Measurements from ENCODE around the gene CORO2A. TPM values are rescaled to one million over a fixed set of nuclear protein-coding genes. Genes with fewer than 3 reads are reported as not detected.

Gene CORO2A
- total RNA-seq, 2 experiments from 2014 or later = 6.8 to 8.5 TPM

GRCh38 chr9:98142925-98143481, 49.4 kb downstream of the CORO2A start:
- ChIA-PET POLR2A (no interaction called here), CTCF (interaction anchor here (0.7 kb wide), 1 partner anchor 11 kb away, joined by 3 read pairs; no protein-coding TSS in a partner anchor)
- Histone ChIP-seq H3K4me1 (ENCODE audit: insufficient read depth, low read length) (peaks cover 7% of the 10 kb centered on the region), H3K4me3 (ENCODE audit: low read length) (no peak overlapping the region), H3K27ac (ENCODE audit: low read depth in 1 of 2, low read length in 2 of 2) (no peak overlapping the region), H3K27me3 (ENCODE audit: control insufficient read depth in 1 of 2, insufficient read depth in 2 of 2, low read length in 2 of 2) (no peaks in the 10 kb centered on the region), H3K36me3 (ENCODE audit: insufficient read depth, low read length) (peaks cover 9% of the 10 kb centered on the region), H3K9me3 (ENCODE audit: control insufficient read depth in 1 of 2, insufficient read depth in 1 of 2, low read length in 2 of 2) (no peaks in the 10 kb centered on the region)
- Mint-ChIP-seq H3K4me3 (no peak overlapping the region), H3K4me1 (ENCODE audit: low read depth) (no peaks in the 10 kb centered on the region), H3K36me3 (ENCODE audit: low read depth) (peaks cover 11% of the 10 kb centered on the region), H3K27me3 (no peaks in the 10 kb centered on the region), H3K27ac (no peak overlapping the region), H3K9me3 (no peaks in the 10 kb centered on the region)
- TF ChIP-seq CTCF (IDR thresholded peaks at IDR 0.05) = no peak
- ATAC-seq (ENCODE audit: poor library complexity) = no peak
- intact Hi-C loops (cut with DNase I, micrococcal nuclease) = no loop called here
- DNase-seq = no peak

- intact Hi-C loops (cut with DNase I, micrococcal nuclease) = no loop called here
- Mint-ChIP-seq H3K27ac (no peak overlapping the region), H3K4me3 (no peak overlapping the region), H3K9me3 (no peaks in the 10 kb centered on the region), H3K27me3 (no peaks in the 10 kb centered on the region), H3K36me3 (ENCODE audit: low read depth) (peaks cover 11% of the 10 kb centered on the region), H3K4me1 (ENCODE audit: low read depth) (no peaks in the 10 kb centered on the region)
- Histone ChIP-seq H3K27ac (ENCODE audit: low read depth in 1 of 2, low read length in 2 of 2) (no peak overlapping the region), H3K4me1 (ENCODE audit: insufficient read depth, low read length) (peaks cover 7% of the 10 kb centered on the region), H3K27me3 (ENCODE audit: control insufficient read depth in 1 of 2, insufficient read depth in 2 of 2, low read length in 2 of 2) (no peaks in the 10 kb centered on the region), H3K36me3 (ENCODE audit: insufficient read depth, low read length) (peaks cover 12% of the 10 kb centered on the region), H3K9me3 (ENCODE audit: control insufficient read depth in 1 of 2, insufficient read depth in 1 of 2, low read length in 2 of 2) (no peaks in the 10 kb centered on the region), H3K4me3 (ENCODE audit: low read length) (no peak overlapping the region)
- no peak for ATAC-seq (ENCODE audit: poor library complexity)
- no peak for TF ChIP-seq CTCF (IDR thresholded peaks at IDR 0.05)
- ChIA-PET CTCF (no interaction called here), POLR2A (no interaction called here)
- DNase-seq = no peak
Measured at GRCh38 chr9:98142182-98142907, 50.1 kb downstream of the CORO2A start.

GRCh38 chr9:98140503-98140902, 51.9 kb downstream of the CORO2A start:
- CTCF ChIA-PET = no interaction called here
- no peaks in the 10 kb centered on the region for H3K4me1 Mint-ChIP-seq (ENCODE audit: low read depth)
- Histone ChIP-seq H3K4me1 (ENCODE audit: insufficient read depth, low read length) (peaks cover 4% of the 10 kb centered on the region), H3K27ac (ENCODE audit: low read depth in 1 of 2, low read length in 2 of 2) (no peak overlapping the region), H3K27me3 (ENCODE audit: control insufficient read depth in 1 of 2, insufficient read depth in 2 of 2, low read length in 2 of 2) (no peaks in the 10 kb centered on the region), H3K36me3 (ENCODE audit: insufficient read depth, low read length) (peaks cover 25% of the 10 kb centered on the region), H3K4me3 (ENCODE audit: low read length) (no peak overlapping the region), H3K9me3 (ENCODE audit: control insufficient read depth in 1 of 2, insufficient read depth in 1 of 2, low read length in 2 of 2) (no peaks in the 10 kb centered on the region)
- no peak overlapping the region for H3K4me3 Mint-ChIP-seq
- ATAC-seq (ENCODE audit: poor library complexity) = no peak
- intact Hi-C loops (cut with DNase I, micrococcal nuclease) = no loop called here
- no peak for TF ChIP-seq CTCF (IDR thresholded peaks at IDR 0.05)
- peaks cover 13% of the 10 kb centered on the region for H3K36me3 Mint-ChIP-seq (ENCODE audit: low read depth)
- no peak for DNase-seq
- H3K9me3 Mint-ChIP-seq = no peaks in the 10 kb centered on the region
- no peak overlapping the region for H3K27ac Mint-ChIP-seq
- no peaks in the 10 kb centered on the region for H3K27me3 Mint-ChIP-seq
- POLR2A ChIA-PET = no interaction called here
